Heart right ventricle (tissue), 16 donors: ENCODE results near the gene FNDC11. TPM values are rescaled to one million over a fixed set of nuclear protein-coding genes. Genes with fewer than 3 reads are reported as not detected.

Experiments used
- ATAC-seq, 8 donors: fragments of 200-7000 bp; cut with Tn5 transposase; one replicate each; pipeline ENCODE4 v1.9.1; 2020; ENCODE audit warnings: mild to moderate bottlenecking in 8 of 8, moderate library complexity in 8 of 8, moderate number of reproducible peaks in 1 of 8
- DNase-seq, 2 donors: peaks; one replicate each; pipeline ENCODE4 v3.0.0-alpha.2; 2020
- H3K27ac ChIP-seq, 10 donors: fragments of 200-600 bp; sonication (generic) in 2 of 10; one replicate each; pipeline versions ENCODE4 v1.5.0 to v1.8.0; 2020 to 2022; ENCODE audit warnings: mild to moderate bottlenecking in 3 of 10
- H3K27me3 ChIP-seq, 7 donors: fragments of 200-600 bp; one replicate each; pipeline ENCODE4 v1.8.0; 2021 to 2022; ENCODE audit warnings: mild to moderate bottlenecking in 2 of 7
- H3K36me3 ChIP-seq, 9 donors: fragments of 200-600 bp; sonication (generic) in 1 of 9; one replicate each; pipeline versions ENCODE4 v1.5.0 to v1.8.0; 2020 to 2022; ENCODE audit warnings: mild to moderate bottlenecking in 2 of 9
- H3K4me1 ChIP-seq, 9 donors: fragments of 200-600 bp; sonication (generic) in 1 of 9; one replicate each; pipeline versions ENCODE4 v1.5.0 to v1.8.0; 2020 to 2022; ENCODE audit warnings: mild to moderate bottlenecking in 4 of 9
- H3K4me3 ChIP-seq, 10 donors: fragments of 200-600 bp; sonication (generic) in 2 of 10; one replicate each; pipeline versions ENCODE4 v1.5.0 to v1.8.0; 2020 to 2022; ENCODE audit warnings: mild to moderate bottlenecking in 7 of 10, moderate library complexity in 2 of 10
- H3K9me3 ChIP-seq, 11 donors: fragments of 200-600 bp in 10 of 11; sonication (generic) in 2 of 11; one replicate each; pipeline versions ENCODE4 v1.5.0 to v1.8.0; 2013 to 2022; ENCODE audit warnings: mild to moderate bottlenecking in 2 of 11, control low read depth in 1 of 11, moderate library complexity in 1 of 11
- CTCF ChIP-seq, 9 donors: fragments of 200-600 bp; sonication (generic) in 2 of 9; IDR thresholded peaks; one replicate each; pipeline versions ENCODE4 v1.5.0 to v1.8.0; 2021 to 2022; ENCODE audit warnings: antibody characterized with exemption in 9 of 9, mild to moderate bottlenecking in 5 of 9, moderate library complexity in 1 of 9
- WGBS, 2 donors: extraction: QIAGEN DNeasy Blood & Tissue Kit; methylation state at CpG; one replicate each; pipeline ENCODE4 v1.1.7; 2013; ENCODE audit warnings: inconsistent platforms in 1 of 2; 5-methylcytosine and 5-hydroxymethylcytosine counted together
- intact Hi-C, 10 donors: fragments of 100-400 bp; cut with DNase I; formaldehyde crosslinking; loops; one replicate each; pipeline versions ENCODE4 v1.11.1 to v1.14.2; 2022
- long read RNA-seq, 3 donors: library from polyadenylated mRNA; unstranded; transcript quantifications; one replicate each; pipeline ENCODE4 v2.0.0, GENCODE V29; 2020 to 2021
- polyA plus RNA-seq, 2 donors: library from polyadenylated mRNA; stranded (reverse); fragments of 200-250 nt; gene quantifications; one replicate each; pipeline ENCODE4 v1.2.3, GENCODE V29; 2013
- total RNA-seq, 10 donors: library from RNA; stranded (reverse); fragmentation: NEBNext Ultra II Directional in 3 of 10; extraction: Animal tissue kit (Norgen Biotek cat#: 25700) in 3 of 10; gene quantifications; one replicate each; pipeline versions ENCODE4 v1.2.1 to v1.2.4, GENCODE V29; 2021 to 2023
- donor health status: Arrhythmogenic right ventricular cardiomyopathy.
- donor health status: ischemic (EF 13 %, LVEDD 7.1; RV severe dilation, severe dysfunction).
- donor health status: healthy with polysubstance abuse.
- donor health status: DM: no; HTN: yes; CAD: no.
- donor health status: DM: no; HTN: no; CAD: no.
- donor health status: ischemic (EF 25% LVEDD 6.9; RV normal size, moderate dysfunction).
- donor health status: ischemic (EF 25% LVEDD 5.7; RV mildly dilated, moderate dysfunction).
- donor health status: healthy.
- donor health status: DM: yes; HTN: yes; CAD: no.
- donor health status: Ischemic cardiomyopathy.
- donor health status: ischemic (EF 35%, LVEDD 5.7; RV mildly dilated, moderate dysfunction).
- donor health status: nonischemic (EF 11% LVEDD 7.7; RV severe dilation, severe dysfunction).
- donor health status: DM: yes; HTN: yes; CAD: no.
- donor health status: PGD.
- donor health status: ischemic (EF 29% LVEDD 5.4; RV normal size, mild dysfunction).
- donor health status: nonischemic (EF 23%, LVEDD 6.1; RV moderate dilation, normal function).

FNDC11 gene
- total RNA-seq (under 1 TPM in 4 of 10 donors, not detected in 6; 0.09 to 0.23 (median 0.16) TPM), polyA plus RNA-seq (under 1 TPM; 0.19 to 0.29 TPM)
- long read RNA-seq, donor 1, result 0 reads
- long read RNA-seq, donor 2, result 0 reads
- long read RNA-seq, donor 3, result 0 reads

- DNase-seq (peak; percentile 42 to 58), ATAC-seq (peak; percentile 37 to 61 (median 53))
- peak within 1 kb of the TSS in 4 of 10 donors; percentile 21 to 70 (median 39) for H3K27ac ChIP-seq
- peaks cover 0 to 48% (median 11%) of the 10 kb centered on the region in 7 donors for H3K27me3 ChIP-seq
- intact Hi-C loops, result loop anchor here in 1 of 10 donors (5.0 kb wide), 1 partner anchor 403 kb away; the partner anchor contains the start of gene UCKL1
- peak within 1 kb of the TSS in 9 of 10 donors; percentile 46 to 69 (median 64) for H3K4me3 ChIP-seq
- peaks cover 0 to 15% (median 0%) of the 10 kb centered on the region in 9 donors for H3K36me3 ChIP-seq
- no peaks in the 10 kb centered on the region for H3K9me3 ChIP-seq
- WGBS, 2 donors, result 2 to 4% methylated on average over 26 to 34 of the region's 34 CpGs
- TF ChIP-seq CTCF (IDR thresholded peaks at IDR 0.05), result no peak
- H3K4me1 ChIP-seq, result peaks cover 0 to 19% (median 10%) of the 10 kb centered on the region in 9 donors
Measured at GRCh38 chr20:63553933-63554290, at the start of gene FNDC11. Gene FNDC11, plus strand, starts transcription at chr20:63554159. Its CDS starts 1,505 bp downstream, at chr20:63555664.

- no peak for ATAC-seq
- Histone ChIP-seq H3K36me3 (no peaks in the 10 kb centered on the region), H3K4me1 (peaks cover 1 to 39% (median 26%) of the 10 kb centered on the region in 9 donors), H3K9me3 (peaks cover 0 to 25% (median 0%) of the 10 kb centered on the region in 11 donors), H3K4me3 (no peak overlapping the region), H3K27ac (no peak overlapping the region), H3K27me3 (peaks cover 0 to 34% (median 21%) of the 10 kb centered on the region in 7 donors)
- 86 to 93% methylated on average over 9 of the region's 9 CpGs for WGBS, 2 donors
- no peak for DNase-seq
- no peak for TF ChIP-seq CTCF (IDR thresholded peaks at IDR 0.05)
- intact Hi-C loops, result no loop called here
Measured at GRCh38 chr20:63504642-63505041, 49.3 kb upstream of the FNDC11 start.

- peaks cover 0 to 31% (median 17%) of the 10 kb centered on the region in 7 donors for H3K27me3 ChIP-seq
- ATAC-seq (no peak), DNase-seq (no peak)
- no peak for TF ChIP-seq CTCF (IDR thresholded peaks at IDR 0.05)
- no peaks in the 10 kb centered on the region for H3K36me3 ChIP-seq
- H3K4me3 ChIP-seq, result no peak overlapping the region
- peaks cover 0 to 33% (median 19%) of the 10 kb centered on the region in 9 donors for H3K4me1 ChIP-seq
- intact Hi-C loops, result no loop called here
- H3K27ac ChIP-seq, result no peak overlapping the region
- peaks cover 0 to 25% (median 0%) of the 10 kb centered on the region in 11 donors for H3K9me3 ChIP-seq
- 86 to 87% methylated on average over 8 of the region's 8 CpGs for WGBS, 2 donors
Measured at GRCh38 chr20:63505281-63505680, 48.7 kb upstream of the FNDC11 start.

- peaks cover 0 to 27% (median 14%) of the 10 kb centered on the region in 7 donors for H3K27me3 ChIP-seq
- no peak for DNase-seq
- intact Hi-C loops, result no loop called here
- ATAC-seq, result no peak
- TF ChIP-seq CTCF (IDR thresholded peaks at IDR 0.05), result no peak
- H3K4me3 ChIP-seq, result no peak overlapping the region
- H3K27ac ChIP-seq, result no peak overlapping the region
- H3K9me3 ChIP-seq, result peaks cover 0 to 25% (median 0%) of the 10 kb centered on the region in 11 donors
- H3K36me3 ChIP-seq, result no peaks in the 10 kb centered on the region
- 87 to 88% methylated on average over 12 of the region's 12 CpGs for WGBS, 2 donors
- peaks cover 0 to 30% (median 16%) of the 10 kb centered on the region in 9 donors for H3K4me1 ChIP-seq
Measured at GRCh38 chr20:63505723-63506122, 48.2 kb upstream of the FNDC11 start.
